HCT116 (cell line): Measurements from ENCODE around the gene VCAN. TPM values are rescaled to one million over a fixed set of nuclear protein-coding genes. Genes with fewer than 3 reads are reported as not detected.

Experiments
- ATAC-seq: fragments of 200-7000 bp; cut with Tn5 transposase; 2 replicates; pipeline ENCODE4 v1.9.1; 2020; ENCODE audit warnings: mild to moderate bottlenecking, moderate library complexity
- BruUV-seq: library from RNA; stranded (reverse); fragments of 400-500 nt; replicated peaks from 2 replicates; lab custom pipeline; 2021; lab: Mats Ljungman, UMichigan
- CTCF ChIA-PET: fragments of 300-600 bp; sonication (Branson Sonifier 250); formaldehyde crosslinking; loops from one replicate; lab custom pipeline; 2021; ENCODE audit warnings: antibody characterized with exemption; lab: Charles Lee
- POLR2A ChIA-PET: fragments of 300-600, 350-600 bp; sonication (Branson Sonifier 250); formaldehyde crosslinking; loops from one replicate; lab custom pipeline; 2021; ENCODE audit warnings: antibody characterized with exemption; lab: Charles Lee
- RAD21 ChIA-PET, 2 experiments: fragments of 300-600 bp; sonication (Branson Sonifier 250); formaldehyde crosslinking; loops; one replicate each; lab custom pipeline; 2023; ENCODE audit warnings: low total read pairs in 2 of 2; ENCODE audit not compliant: uncharacterized antibody in 2 of 2, unreplicated experiment in 2 of 2, low non-redundant PET in 1 of 2; lab: Charles Lee
- DNase-seq: peaks from one replicate; pipeline ENCODE4 v3.0.0-alpha.2; 2010; ENCODE audit warnings: low read depth, low spot score
- H2AFZ ChIP-seq: fragments of 200-600 bp; shearing (Covaris generic), sonication (generic); 2 replicates; pipeline ENCODE4 v1.6.1; 2017; ENCODE audit warnings: low read depth, mixed run types, mixed read lengths, antibody characterized with exemption, low read length; ENCODE audit not compliant: poor library complexity, severe bottlenecking
- H3K27ac ChIP-seq: 2 replicates; pipeline ENCODE4 v1.5.1; 2012; ENCODE audit warnings: low read depth, low read length
- H3K27me3 ChIP-seq: fragments of 200-600 bp; sonication (generic); 2 replicates; pipeline ENCODE4 v1.6.1; 2016; ENCODE audit warnings: mixed run types, low read length, mixed read lengths; ENCODE audit not compliant: insufficient read depth
- H3K36me3 ChIP-seq, 2 experiments: fragments of 200-500 bp in 1 of 2; fragments of 200-600 bp in 1 of 2; sonication (Bioruptor generic) in 1 of 2; sonication (generic) in 1 of 2; 2 replicates each; pipeline versions ENCODE4 v1.5.1 to v1.6.1; 2014 to 2016; ENCODE audit warnings: low read length in 2 of 2, inconsistent platforms in 1 of 2, mixed read lengths in 1 of 2, mixed run types in 1 of 2; ENCODE audit not compliant: insufficient read depth in 2 of 2, control insufficient read depth in 1 of 2
- H3K4me1 ChIP-seq, 2 experiments: fragments of 200-600 bp in 1 of 2; sonication (generic) in 1 of 2; 2 replicates each; pipeline versions ENCODE4 v1.5.1 to v1.6.1; 2012 to 2017; ENCODE audit warnings: low read length in 2 of 2, inconsistent platforms in 1 of 2, mild to moderate bottlenecking in 1 of 2, mixed read lengths in 1 of 2, mixed run types in 1 of 2, moderate library complexity in 1 of 2; ENCODE audit not compliant: insufficient read depth in 2 of 2, control insufficient read depth in 1 of 2
- H3K4me2 ChIP-seq: fragments of 200-600 bp; sonication (generic); 2 replicates; pipeline ENCODE4 v1.6.1; 2017; ENCODE audit warnings: mixed run types, low read length, mixed read lengths
- H3K4me3 ChIP-seq, 2 experiments: fragments of 200-600 bp in 1 of 2; sonication (generic) in 1 of 2; replicated peaks in 1 of 2; 2 replicates each; pipeline ENCODE4 v1.5.1; 2011 to 2016; ENCODE audit warnings: low read length in 2 of 2, control low read depth in 1 of 2, low read depth in 1 of 2, mild to moderate bottlenecking in 1 of 2, mixed read lengths in 1 of 2, mixed run types in 1 of 2
- H3K79me2 ChIP-seq: fragments of 200-600 bp; sonication (generic); 2 replicates; pipeline ENCODE4 v1.6.1; 2017; ENCODE audit warnings: mild to moderate bottlenecking, mixed run types, low read length, moderate library complexity, mixed read lengths; ENCODE audit not compliant: insufficient read depth
- H3K9ac ChIP-seq: fragments of 200-600 bp; sonication (generic); 2 replicates; pipeline ENCODE4 v1.6.1; 2016; ENCODE audit warnings: low read length, mixed read lengths
- H3K9me2 ChIP-seq: fragments of 200-600 bp; sonication (generic), shearing (Covaris generic); 2 replicates; pipeline ENCODE4 v1.6.1; 2017; ENCODE audit warnings: mixed run types, mild to moderate bottlenecking, moderate library complexity; ENCODE audit not compliant: insufficient read depth
- H3K9me3 ChIP-seq, 2 experiments: fragments of 200-500 bp in 1 of 2; fragments of 200-600 bp in 1 of 2; sonication (Bioruptor generic) in 1 of 2; sonication (generic) in 1 of 2; 2 replicates each; pipeline ENCODE4 v1.6.1; 2014 to 2017; ENCODE audit warnings: low read length in 2 of 2, mixed read lengths in 2 of 2, inconsistent platforms in 1 of 2, low read depth in 1 of 2, mild to moderate bottlenecking in 1 of 2, mixed run types in 1 of 2, moderate library complexity in 1 of 2; ENCODE audit not compliant: control insufficient read depth in 1 of 2, insufficient read depth in 1 of 2
- H4K20me1 ChIP-seq: fragments of 200-600 bp; sonication (generic), shearing (Covaris generic); 2 replicates; pipeline ENCODE4 v1.6.1; 2017; ENCODE audit warnings: mixed run types, mild to moderate bottlenecking, moderate library complexity; ENCODE audit not compliant: insufficient read depth
- ATF3 ChIP-seq: IDR thresholded peaks from 2 replicates; pipeline ENCODE4 v1.6.1; 2012
- CEBPB ChIP-seq: IDR thresholded peaks from 2 replicates; pipeline ENCODE4 v1.6.1; 2012; ENCODE audit warnings: low read depth
- EZH2phosphoT487 ChIP-seq: fragments of 200-600 bp; IDR thresholded peaks from 2 replicates; pipeline ENCODE4 v1.6.1; 2018; ENCODE audit warnings: antibody characterized with exemption, borderline replicate concordance
- FOSL1 ChIP-seq: IDR thresholded peaks from 2 replicates; pipeline ENCODE4 v1.6.1; 2012; ENCODE audit warnings: low read depth
- ZNF274 ChIP-seq: fragments of 200-500 bp; sonication (Bioruptor generic); IDR thresholded peaks from 2 replicates; pipeline ENCODE4 v1.6.1; 2014; ENCODE audit warnings: mild to moderate bottlenecking, low read depth, low read length, inconsistent platforms
- intact Hi-C: fragments of 100-400 bp; cut with micrococcal nuclease; formaldehyde crosslinking; loops from 2 replicates; pipeline ENCODE4 v1.10.0; 2022
- total RNA-seq: library from RNA; stranded (reverse); gene quantifications from one replicate; pipeline ENCODE4 v1.2.1, GENCODE V29; 2021; ENCODE audit not compliant: unreplicated experiment

VCAN gene
- total RNA-seq, 1 experiment from 2014 or later: 49.9 TPM

GRCh38 chr5:83475391-83475863 lies 3.9 kb downstream of the VCAN start:
- peaks cover 28% of the 10 kb centered on the region for H3K79me2 ChIP-seq
- no peak for ATAC-seq
- no peaks in the 10 kb centered on the region for H4K20me1 ChIP-seq
- H3K4me3 ChIP-seq: peak overlapping the region in 1 of 2 experiments; percentile 62; a peak in 2 of 4 replicates
- no peak for DNase-seq
- no peaks in the 10 kb centered on the region for H3K9me2 ChIP-seq
- H3K9me3 ChIP-seq: no peaks in the 10 kb centered on the region
- H3K4me2 ChIP-seq: peak overlapping the region; percentile 80
- no TSS peak for BruUV-seq
- ChIA-PET CTCF (interaction anchor here (0.9 to 1.0 kb wide), 2 partner anchors 12 to 1111 kb away, joined by 3 to 5 read pairs; no protein-coding TSS in a partner anchor), RAD21 (no interaction called here), POLR2A (no interaction called here)
- H3K4me1 ChIP-seq: peaks cover 13 to 40% of the 10 kb centered on the region in 2 experiments
- intact Hi-C loops: loop anchor here (2.0 kb wide), 1 partner anchor 499 kb away; no protein-coding TSS in a partner anchor
- no peak overlapping the region for H2AFZ ChIP-seq
- no peak for TF ChIP-seq ZNF274
- no peak for TF ChIP-seq ATF3
- TF ChIP-seq CEBPB: peak; percentile 90
- 0 out of 2 replicates have a peak, but pooled peaks have one; percentile 19 for TF ChIP-seq FOSL1
- H3K27me3 ChIP-seq: no peaks in the 10 kb centered on the region
- no peak overlapping the region for H3K27ac ChIP-seq
- H3K9ac ChIP-seq: peak overlapping the region; percentile 61; the same call in 1 of the 2 replicates
- no peaks in the 10 kb centered on the region for H3K36me3 ChIP-seq

- H3K27ac ChIP-seq: no peak overlapping the region
- BruUV-seq: no TSS peak
- RAD21 ChIA-PET: no interaction called here
- intact Hi-C loops: loop anchor here (2.0 kb wide), 1 partner anchor 499 kb away; no protein-coding TSS in a partner anchor
- peak overlapping the region; percentile 80 for H3K4me2 ChIP-seq
- TF ChIP-seq FOSL1 (0 out of 2 replicates have a peak, but pooled peaks have one; percentile 1), EZH2phosphoT487 (no peak)
- H2AFZ ChIP-seq: no peak overlapping the region
- H3K36me3 ChIP-seq: no peaks in the 10 kb centered on the region
- POLR2A ChIA-PET: no interaction called here
- no peak overlapping the region for H3K4me3 ChIP-seq
- no peaks in the 10 kb centered on the region for H3K9me2 ChIP-seq
- H3K9ac ChIP-seq: no peak overlapping the region
- DNase-seq (no peak), ATAC-seq (no peak)
- H3K79me2 ChIP-seq: peaks cover 28% of the 10 kb centered on the region
- peaks cover 13 to 34% of the 10 kb centered on the region in 2 experiments for H3K4me1 ChIP-seq
- no peaks in the 10 kb centered on the region for H3K27me3 ChIP-seq
- H3K9me3 ChIP-seq: no peaks in the 10 kb centered on the region
- CTCF ChIA-PET: interaction anchor here (1.0 kb wide), 1 partner anchor 1112 kb away, joined by 3 read pairs; no protein-coding TSS in a partner anchor
- H4K20me1 ChIP-seq: no peaks in the 10 kb centered on the region
These were observed 4.6 kb downstream of the VCAN start for GRCh38 chr5:83475935-83476814.
